ENCODE measurements around the gene PRIM2. TPM values are rescaled to one million over a fixed set of nuclear protein-coding genes. Genes with fewer than 3 reads are reported as not detected.
"Not testable (repeated sequence)": the region's sequence is repeated elsewhere in the genome, so short reads cannot be mapped to it uniquely, and the experiment has no call there.

Gene PRIM2
- polyA plus RNA-seq, 6 donors from 2014 or later, result 3.8 to 11.4 (median 8.8) TPM

- Mint-ChIP-seq H3K4me1 (no peaks in the 10 kb centered on the region), H3K27ac (no peak overlapping the region), H3K36me3 (no peaks in the 10 kb centered on the region), H3K4me3 (no peak overlapping the region), H3K27me3 (peaks cover 0 to 5% (median 5%) of the 10 kb centered on the region in 3 donors), H3K9me3 (no peaks in the 10 kb centered on the region)
- DNase-seq, result no peak
- ATAC-seq (ENCODE audit: low read depth in 2 of 2), result no peak
These were observed 18.7 kb upstream of the PRIM2 start for GRCh38 chr6:57298741-57299140.

GRCh38 chr6:57301757-57302156 lies 15.7 kb upstream of the PRIM2 start:
- Mint-ChIP-seq H3K27me3 (peaks cover 9 to 14% (median 12%) of the 10 kb centered on the region in 3 donors), H3K4me1 (no peaks in the 10 kb centered on the region), H3K9me3 (no peaks in the 10 kb centered on the region), H3K4me3 (no peak overlapping the region), H3K27ac (no peak overlapping the region), H3K36me3 (no peaks in the 10 kb centered on the region)
- ATAC-seq (ENCODE audit: low read depth in 2 of 2) (no peak), DNase-seq (no peak)

- Mint-ChIP-seq H3K27ac (no peak overlapping the region), H3K4me1 (no peaks in the 10 kb centered on the region), H3K36me3 (no peaks in the 10 kb centered on the region), H3K27me3 (peaks cover 9 to 16% (median 16%) of the 10 kb centered on the region in 3 donors), H3K4me3 (no peak overlapping the region), H3K9me3 (no peaks in the 10 kb centered on the region)
- no peak for DNase-seq
- ATAC-seq (ENCODE audit: low read depth in 2 of 2), result no peak
These were observed 15.0 kb upstream of the PRIM2 start for GRCh38 chr6:57302477-57302876.

GRCh38 chr6:57303931-57304681 lies 13.3 kb upstream of the PRIM2 start:
- H3K27ac Mint-ChIP-seq, result no peak overlapping the region
- ATAC-seq (ENCODE audit: low read depth in 2 of 2), result no peak
- peaks cover 9 to 20% (median 19%) of the 10 kb centered on the region in 3 donors for H3K27me3 Mint-ChIP-seq
- no peaks in the 10 kb centered on the region for H3K4me1 Mint-ChIP-seq
- DNase-seq, result no peak
- H3K9me3 Mint-ChIP-seq, result no peaks in the 10 kb centered on the region
- H3K4me3 Mint-ChIP-seq, result no peak overlapping the region
- no peaks in the 10 kb centered on the region for H3K36me3 Mint-ChIP-seq

- no peaks in the 10 kb centered on the region for H3K4me1 Mint-ChIP-seq
- H3K27ac Mint-ChIP-seq, result peak overlapping the region in 1 of 6 donors; percentile 30
- peaks cover 9 to 19% (median 15%) of the 10 kb centered on the region in 3 donors for H3K27me3 Mint-ChIP-seq
- H3K36me3 Mint-ChIP-seq, result no peaks in the 10 kb centered on the region
- no peaks in the 10 kb centered on the region for H3K9me3 Mint-ChIP-seq
- H3K4me3 Mint-ChIP-seq, result no peak overlapping the region
- ATAC-seq (ENCODE audit: low read depth in 2 of 2) (no peak), DNase-seq (no peak)
These were observed 12.3 kb upstream of the PRIM2 start for GRCh38 chr6:57305107-57305506.

GRCh38 chr6:57305761-57306160 lies 11.7 kb upstream of the PRIM2 start:
- Mint-ChIP-seq H3K36me3 (no peaks in the 10 kb centered on the region), H3K27ac (no peak overlapping the region), H3K4me3 (no peak overlapping the region), H3K4me1 (no peaks in the 10 kb centered on the region), H3K9me3 (no peaks in the 10 kb centered on the region), H3K27me3 (peaks cover 9 to 19% (median 15%) of the 10 kb centered on the region in 3 donors)
- DNase-seq (no peak), ATAC-seq (ENCODE audit: low read depth in 2 of 2) (no peak)

GRCh38 chr6:57306273-57306672 lies 11.2 kb upstream of the PRIM2 start:
- ATAC-seq (ENCODE audit: low read depth in 2 of 2) (no peak), DNase-seq (no peak)
- Mint-ChIP-seq H3K9me3 (no peaks in the 10 kb centered on the region), H3K36me3 (no peaks in the 10 kb centered on the region), H3K4me1 (no peaks in the 10 kb centered on the region), H3K27ac (no peak overlapping the region), H3K27me3 (peaks cover 9 to 20% (median 15%) of the 10 kb centered on the region in 3 donors), H3K4me3 (no peak overlapping the region)

- DNase-seq (no peak), ATAC-seq (ENCODE audit: low read depth in 2 of 2) (no peak)
- Mint-ChIP-seq H3K4me1 (no peaks in the 10 kb centered on the region), H3K27me3 (peaks cover 9 to 26% (median 15%) of the 10 kb centered on the region in 3 donors), H3K9me3 (no peaks in the 10 kb centered on the region), H3K4me3 (no peak overlapping the region), H3K36me3 (no peaks in the 10 kb centered on the region), H3K27ac (no peak overlapping the region)
These were observed 9.6 kb upstream of the PRIM2 start for GRCh38 chr6:57307850-57308249.

GRCh38 chr6:57308755-57309154 lies 8.7 kb upstream of the PRIM2 start:
- not testable (repeated sequence) for H3K36me3 Mint-ChIP-seq; H3K4me3 Mint-ChIP-seq; ATAC-seq (ENCODE audit: low read depth in 2 of 2); H3K4me1 Mint-ChIP-seq; DNase-seq; H3K9me3 Mint-ChIP-seq; H3K27ac Mint-ChIP-seq
- peaks cover 14 to 26% (median 15%) of the 10 kb centered on the region in 3 donors for H3K27me3 Mint-ChIP-seq

GRCh38 chr6:57310095-57310816 lies 7.2 kb upstream of the PRIM2 start:
- ATAC-seq (ENCODE audit: low read depth in 2 of 2); H3K9me3 Mint-ChIP-seq; H3K27ac Mint-ChIP-seq; H3K36me3 Mint-ChIP-seq; H3K4me3 Mint-ChIP-seq; DNase-seq; H3K4me1 Mint-ChIP-seq: not testable (repeated sequence)
- H3K27me3 Mint-ChIP-seq, result peaks cover 12 to 26% (median 14%) of the 10 kb centered on the region in 3 donors

- DNase-seq, result no peak
- H3K36me3 Mint-ChIP-seq, result no peaks in the 10 kb centered on the region
- ATAC-seq (ENCODE audit: low read depth in 2 of 2), result no peak
- no peak overlapping the region for H3K4me3 Mint-ChIP-seq
- no peaks in the 10 kb centered on the region for H3K9me3 Mint-ChIP-seq
- peaks cover 10 to 26% (median 13%) of the 10 kb centered on the region in 3 donors for H3K27me3 Mint-ChIP-seq
- no peaks in the 10 kb centered on the region for H3K4me1 Mint-ChIP-seq
- no peak overlapping the region for H3K27ac Mint-ChIP-seq
These were observed 6.6 kb upstream of the PRIM2 start for GRCh38 chr6:57310817-57311157.

- H3K9me3 Mint-ChIP-seq; H3K36me3 Mint-ChIP-seq; H3K4me1 Mint-ChIP-seq; ATAC-seq (ENCODE audit: low read depth in 2 of 2); H3K4me3 Mint-ChIP-seq; DNase-seq: not testable (repeated sequence)
- peak overlapping the region in 1 of 6 donors; percentile 81 for H3K27ac Mint-ChIP-seq
- peaks cover 6 to 19% (median 7%) of the 10 kb centered on the region in 3 donors for H3K27me3 Mint-ChIP-seq
These were observed 6.0 kb upstream of the PRIM2 start for GRCh38 chr6:57311300-57312003.

- Mint-ChIP-seq H3K9me3 (no peaks in the 10 kb centered on the region), H3K27me3 (peaks cover 4 to 19% (median 6%) of the 10 kb centered on the region in 3 donors)
- no peak for DNase-seq
These were observed 5.5 kb upstream of the PRIM2 start for GRCh38 chr6:57312004-57312345.

GRCh38 chr6:57313009-57313408 lies 4.4 kb upstream of the PRIM2 start:
- no peaks in the 10 kb centered on the region for H3K36me3 Mint-ChIP-seq
- no peak overlapping the region for H3K27ac Mint-ChIP-seq
- H3K9me3 Mint-ChIP-seq, result no peaks in the 10 kb centered on the region
- ATAC-seq (ENCODE audit: low read depth in 2 of 2) (no peak), DNase-seq (no peak)
- H3K4me1 Mint-ChIP-seq, result peaks cover 6 to 8% (median 7%) of the 10 kb centered on the region in 3 donors
- no peak overlapping the region for H3K4me3 Mint-ChIP-seq
- peaks cover 0 to 10% (median 4%) of the 10 kb centered on the region in 3 donors for H3K27me3 Mint-ChIP-seq

More at GRCh38 chr6:57312004-57312345, 5.5 kb upstream of the PRIM2 start:
- no peaks in the 10 kb centered on the region for H3K4me1 Mint-ChIP-seq
- ATAC-seq (ENCODE audit: low read depth in 2 of 2), result no peak
- H3K4me3 Mint-ChIP-seq, result no peak overlapping the region
- H3K27ac Mint-ChIP-seq, result peak overlapping the region in 1 of 6 donors; percentile 58
- H3K36me3 Mint-ChIP-seq, result no peaks in the 10 kb centered on the region
